ENCODE results near the gene BANP.

The BANP gene

DNA sequence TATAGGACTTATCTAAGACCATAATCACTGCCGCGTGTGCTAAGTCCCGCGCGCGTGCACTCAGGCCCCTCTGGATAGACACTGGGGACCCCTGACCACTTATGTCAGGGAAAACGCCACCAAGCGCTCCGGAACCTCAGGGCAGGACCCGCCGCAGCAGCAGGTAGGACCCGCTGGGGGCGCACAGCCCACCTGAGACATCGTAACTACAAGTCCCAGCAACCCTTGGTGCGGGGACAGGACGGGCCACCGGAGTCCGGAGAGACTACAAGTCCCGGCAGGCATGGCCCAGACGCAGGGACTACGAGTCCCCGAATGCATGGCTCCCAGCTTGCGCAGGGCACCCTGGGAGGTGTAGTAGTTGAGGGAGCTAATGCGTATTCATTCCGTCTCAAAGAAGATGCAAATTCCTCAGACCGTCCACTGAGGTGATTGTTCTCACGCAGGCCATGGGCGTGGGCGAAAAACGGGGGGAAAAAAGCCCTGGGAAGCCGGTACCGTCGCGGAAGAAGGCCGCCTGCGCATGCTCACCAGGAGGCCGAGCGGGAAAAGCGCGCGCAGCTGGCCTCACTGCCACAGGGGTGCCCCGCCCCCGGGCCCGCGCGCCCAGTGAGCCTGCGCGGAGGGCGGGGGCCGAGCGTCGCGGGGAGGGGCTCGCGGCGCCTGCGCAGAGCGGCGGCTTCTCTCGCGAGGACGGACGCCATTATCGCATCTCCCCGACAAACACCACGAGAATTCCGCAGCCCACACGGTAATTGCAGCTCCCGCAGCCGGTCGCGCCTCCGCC, at the start of gene BANP (continued):
- TF ChIP-seq ZNF560 (tag by site-specific recombination; IDR thresholded peaks at IDR 0.05; ENCODE audit: borderline replicate concordance), result no peak
- no peak for TF ChIP-seq ZNF19 (tag by site-specific recombination; IDR thresholded peaks at IDR 0.05; ENCODE audit: low read depth)
- TF ChIP-seq GFI1B (tag by site-specific recombination; IDR thresholded peaks at IDR 0.05), result 0 out of 2 replicates have a peak, but pooled peaks have one; percentile 32
- TF ChIP-seq ZNF416 (tag by site-specific recombination; IDR thresholded peaks at IDR 0.05), result no peak
- no peak for TF ChIP-seq KLF7 (tag by site-specific recombination; IDR thresholded peaks at IDR 0.05; ENCODE audit: borderline replicate concordance)
- TF ChIP-seq ZNF239 (tag by site-specific recombination; IDR thresholded peaks at IDR 0.05), result no peak
- no peak for TF ChIP-seq ZSCAN23 (tag by site-specific recombination; IDR thresholded peaks at IDR 0.05)
- peak; percentile 89 for TF ChIP-seq ZBTB17 (tag by site-specific recombination; IDR thresholded peaks at IDR 0.05)
- no peak for TF ChIP-seq ZNF391 (tag by site-specific recombination; IDR thresholded peaks at IDR 0.05; ENCODE audit: borderline replicate concordance, low read depth)
- no peak for TF ChIP-seq ZNF488 (tag by site-specific recombination; IDR thresholded peaks at IDR 0.05)
- 0 out of 2 replicates have a peak, but pooled peaks have one; percentile 4 for TF ChIP-seq KLF1 (tag by site-specific recombination; IDR thresholded peaks at IDR 0.05)
- 0 out of 2 replicates have a peak, but pooled peaks have one; percentile 38 for TF ChIP-seq ZNF404 (tag by site-specific recombination; IDR thresholded peaks at IDR 0.05)
- TF ChIP-seq ZFP3 (tag by site-specific recombination; IDR thresholded peaks at IDR 0.05; ENCODE audit: low read depth), result no peak
- TF ChIP-seq ZNF585B (tag by site-specific recombination; IDR thresholded peaks at IDR 0.05), result no peak
- peak; percentile 94 for TF ChIP-seq YY2 (tag by site-specific recombination; IDR thresholded peaks at IDR 0.05)
- TF ChIP-seq ZNF610 (tag by site-specific recombination; IDR thresholded peaks at IDR 0.05; ENCODE audit: borderline replicate concordance), result no peak; the same call in 1 of the 2 replicates
- TF ChIP-seq ZNF2 (tag by site-specific recombination; IDR thresholded peaks at IDR 0.05), result peak; percentile 78; the same call in 1 of the 2 replicates
- TF ChIP-seq ZNF704 (tag by site-specific recombination; IDR thresholded peaks at IDR 0.05), result no peak
- no peak for TF ChIP-seq ZNF155 (tag by site-specific recombination; IDR thresholded peaks at IDR 0.05)
- no peak for TF ChIP-seq ZNF202 (tag by site-specific recombination; IDR thresholded peaks at IDR 0.05; ENCODE audit: borderline replicate concordance)
- no peak for TF ChIP-seq HIC1 (tag by site-specific recombination; IDR thresholded peaks at IDR 0.05)
- TF ChIP-seq OSR2 (tag by site-specific recombination; IDR thresholded peaks at IDR 0.05), result no peak
- TF ChIP-seq PBX3 (CRISPR knock-in tag; IDR thresholded peaks at IDR 0.05), result no peak
- no peak for TF ChIP-seq ZNF214 (tag by site-specific recombination; IDR thresholded peaks at IDR 0.05; ENCODE audit: borderline replicate concordance)
- TF ChIP-seq SALL2 (tag by site-specific recombination; IDR thresholded peaks at IDR 0.05; ENCODE audit: borderline replicate concordance), result peak; percentile 44; the same call in 1 of the 2 replicates
- TF ChIP-seq ZEB2 (tag by site-specific recombination; IDR thresholded peaks at IDR 0.05), result peak; percentile 93
- TF ChIP-seq ZNF394 (tag by site-specific recombination; IDR thresholded peaks at IDR 0.05; ENCODE audit: borderline replicate concordance), result peak; percentile 33; the same call in 1 of the 2 replicates
- no peak for TF ChIP-seq ZNF747 (tag by site-specific recombination; IDR thresholded peaks at IDR 0.05)
- no peak for TF ChIP-seq BCL6B (tag by site-specific recombination; IDR thresholded peaks at IDR 0.05)
- TF ChIP-seq, protein P1, sequence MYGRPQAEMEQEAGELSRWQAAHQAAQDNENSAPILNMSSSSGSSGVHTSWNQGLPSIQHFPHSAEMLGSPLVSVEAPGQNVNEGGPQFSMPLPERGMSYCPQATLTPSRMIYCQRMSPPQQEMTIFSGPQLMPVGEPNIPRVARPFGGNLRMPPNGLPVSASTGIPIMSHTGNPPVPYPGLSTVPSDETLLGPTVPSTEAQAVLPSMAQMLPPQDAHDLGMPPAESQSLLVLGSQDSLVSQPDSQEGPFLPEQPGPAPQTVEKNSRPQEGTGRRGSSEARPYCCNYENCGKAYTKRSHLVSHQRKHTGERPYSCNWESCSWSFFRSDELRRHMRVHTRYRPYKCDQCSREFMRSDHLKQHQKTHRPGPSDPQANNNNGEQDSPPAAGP (tag by site-specific recombination; IDR thresholded peaks at IDR 0.05), result peak; percentile 70
